ENCODE measurements around the gene EPB41L4B. TPM values are rescaled to one million over a fixed set of nuclear protein-coding genes. Genes with fewer than 3 reads are reported as not detected.

EPB41L4B gene
- total and polyA plus RNA-seq, 7 experiments from 2014 or later = 0.36 TPM; not detected in 6

DNA sequence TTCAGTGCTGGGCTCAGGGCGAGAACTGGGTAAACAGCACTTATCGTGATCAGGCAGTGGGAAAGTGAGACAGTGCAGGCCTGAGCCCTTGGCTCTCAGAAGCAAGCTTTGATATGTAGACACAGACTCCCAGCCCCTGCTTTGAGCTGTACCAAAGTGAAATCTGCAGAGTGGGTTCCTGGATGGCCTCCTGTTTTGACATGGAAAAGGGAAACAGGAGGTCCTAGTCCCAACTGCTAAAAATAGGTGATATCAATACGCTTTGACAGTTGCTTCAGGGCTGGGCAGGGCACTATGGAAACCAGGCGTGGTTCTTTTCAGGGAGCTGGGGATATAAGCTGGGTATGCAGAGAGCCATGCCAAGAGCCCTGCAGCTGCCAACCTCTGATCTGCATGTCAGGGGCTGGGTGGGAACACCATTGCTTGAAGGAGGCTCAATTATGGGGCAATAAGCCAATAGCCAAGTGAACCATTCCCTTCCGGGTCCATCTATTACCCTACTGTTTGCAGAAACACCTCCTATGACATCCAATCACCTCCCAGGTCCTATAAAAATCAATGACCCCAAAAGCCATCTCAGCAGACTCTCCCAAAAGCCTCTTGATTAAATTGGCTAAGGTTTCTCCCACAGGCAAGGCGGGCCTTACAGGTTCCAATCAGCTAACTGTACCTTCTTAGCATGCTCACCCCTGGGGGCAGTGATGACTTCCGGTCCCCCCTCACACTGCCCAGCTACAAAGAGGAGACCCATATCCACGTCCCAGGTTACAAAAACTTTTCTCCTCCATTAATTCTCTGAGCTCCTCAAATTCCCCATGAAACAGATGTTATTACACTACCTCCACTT is 45.8 kb downstream of the EPB41L4B start:
- H3K27ac ChIP-seq (ENCODE audit: low read depth, low read length) = no peak overlapping the region
- ChIA-PET CTCF (no interaction called here), POLR2A (no interaction called here)
- no peak overlapping the region for H3K4me3 Mint-ChIP-seq
- no peak for ATAC-seq
- no peaks in the 10 kb centered on the region for H3K9me3 Mint-ChIP-seq
- no peaks in the 10 kb centered on the region for H3K36me3 Mint-ChIP-seq
- no peak overlapping the region for H3K27ac Mint-ChIP-seq
- no peaks in the 10 kb centered on the region for H3K36me3 ChIP-seq (ENCODE audit: control insufficient read depth in 2 of 3, insufficient read depth in 3 of 3, low read length in 3 of 3)
- H3K4me3 ChIP-seq (ENCODE audit: low read length) = no peak overlapping the region
- no peak for DNase-seq
- intact Hi-C loops (cut with micrococcal nuclease) = no loop called here
- peaks cover 11 to 29% (median 16%) of the 10 kb centered on the region in 5 donors for H3K27me3 Mint-ChIP-seq
- no peaks in the 10 kb centered on the region for H3K27me3 ChIP-seq (ENCODE audit: control insufficient read depth in 2 of 2, insufficient read depth in 2 of 2, low read length in 2 of 2)
- peaks cover 0 to 1% (median 0%) of the 10 kb centered on the region in 7 donors for H3K4me1 Mint-ChIP-seq
- no peaks in the 10 kb centered on the region for H3K9me3 ChIP-seq (ENCODE audit: control insufficient read depth in 2 of 3, low read length in 3 of 3)
- no peaks in the 10 kb centered on the region for H3K4me1 ChIP-seq (ENCODE audit: control insufficient read depth in 2 of 2, insufficient read depth in 2 of 2, low read length in 2 of 2)

DNA sequence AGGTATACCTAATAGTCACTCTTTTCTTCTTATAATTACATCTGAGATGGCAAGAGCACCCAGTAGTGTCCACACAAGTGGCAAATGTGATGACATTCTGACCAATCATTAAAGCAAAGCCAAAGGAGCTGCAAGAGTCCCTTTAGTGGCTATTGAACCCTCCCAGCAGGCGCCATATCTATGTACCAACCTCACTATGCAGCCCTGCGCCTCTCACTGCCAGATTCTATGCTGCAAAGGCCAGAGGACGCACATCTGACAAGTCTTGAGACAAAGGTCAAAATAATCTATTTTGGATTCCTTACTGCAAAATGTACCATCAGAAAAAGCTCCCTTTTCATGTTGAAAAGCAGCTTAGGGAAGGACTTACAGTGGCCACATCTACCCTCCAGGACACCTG is 47.0 kb downstream of the EPB41L4B start:
- Histone ChIP-seq H3K4me1 (ENCODE audit: control insufficient read depth in 2 of 2, insufficient read depth in 2 of 2, low read length in 2 of 2) (no peaks in the 10 kb centered on the region), H3K27ac (ENCODE audit: low read depth, low read length) (no peak overlapping the region), H3K36me3 (ENCODE audit: control insufficient read depth in 2 of 3, insufficient read depth in 3 of 3, low read length in 3 of 3) (no peaks in the 10 kb centered on the region), H3K27me3 (ENCODE audit: control insufficient read depth in 2 of 2, insufficient read depth in 2 of 2, low read length in 2 of 2) (no peaks in the 10 kb centered on the region), H3K9me3 (ENCODE audit: control insufficient read depth in 2 of 3, low read length in 3 of 3) (no peaks in the 10 kb centered on the region), H3K4me3 (ENCODE audit: low read length) (no peak overlapping the region)
- Mint-ChIP-seq H3K36me3 (no peaks in the 10 kb centered on the region), H3K27me3 (peaks cover 11 to 25% (median 12%) of the 10 kb centered on the region in 5 donors), H3K4me3 (no peak overlapping the region), H3K4me1 (peaks cover 0 to 1% (median 0%) of the 10 kb centered on the region in 7 donors), H3K9me3 (no peaks in the 10 kb centered on the region), H3K27ac (no peak overlapping the region)
- POLR2A ChIA-PET = no interaction called here
- no peak for ATAC-seq
- CTCF ChIA-PET = no interaction called here
- intact Hi-C loops (cut with micrococcal nuclease) = no loop called here
- no peak for DNase-seq

DNA sequence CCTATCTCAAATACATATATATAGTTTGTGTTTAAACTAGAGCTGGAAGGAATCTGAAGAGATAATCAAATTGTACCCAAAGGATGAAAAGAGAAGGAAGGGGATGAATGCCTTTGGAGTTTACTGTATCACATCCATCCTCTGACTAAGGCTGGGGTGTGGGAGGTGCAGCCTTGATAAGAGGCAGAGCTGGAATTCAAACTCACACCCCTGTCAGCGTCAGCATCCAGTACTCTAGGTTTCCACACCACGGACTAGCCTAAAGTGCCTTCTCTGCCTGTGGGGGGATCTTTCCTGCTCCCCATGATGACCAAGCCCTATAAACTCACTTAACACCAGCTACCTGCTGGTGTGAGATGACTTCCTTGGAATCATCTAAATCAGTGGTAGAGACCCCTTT is 48.1 kb downstream of the EPB41L4B start:
- POLR2A ChIA-PET = no interaction called here
- Mint-ChIP-seq H3K27me3 (peaks cover 6 to 22% (median 11%) of the 10 kb centered on the region in 5 donors), H3K4me1 (peaks cover 0 to under 1% (median 0%) of the 10 kb centered on the region in 7 donors), H3K36me3 (no peaks in the 10 kb centered on the region), H3K27ac (no peak overlapping the region), H3K4me3 (no peak overlapping the region), H3K9me3 (no peaks in the 10 kb centered on the region)
- no peak for DNase-seq
- Histone ChIP-seq H3K4me1 (ENCODE audit: control insufficient read depth in 2 of 2, insufficient read depth in 2 of 2, low read length in 2 of 2) (no peaks in the 10 kb centered on the region), H3K4me3 (ENCODE audit: low read length) (no peak overlapping the region), H3K27me3 (ENCODE audit: control insufficient read depth in 2 of 2, insufficient read depth in 2 of 2, low read length in 2 of 2) (no peaks in the 10 kb centered on the region), H3K9me3 (ENCODE audit: control insufficient read depth in 2 of 3, low read length in 3 of 3) (no peaks in the 10 kb centered on the region), H3K36me3 (ENCODE audit: control insufficient read depth in 2 of 3, insufficient read depth in 3 of 3, low read length in 3 of 3) (no peaks in the 10 kb centered on the region), H3K27ac (ENCODE audit: low read depth, low read length) (no peak overlapping the region)
- intact Hi-C loops (cut with micrococcal nuclease) = no loop called here
- CTCF ChIA-PET = interaction anchor here (0.6 kb wide), 1 partner anchor 107 kb away, joined by 3 read pairs; no protein-coding TSS in a partner anchor
- no peak for ATAC-seq

DNA sequence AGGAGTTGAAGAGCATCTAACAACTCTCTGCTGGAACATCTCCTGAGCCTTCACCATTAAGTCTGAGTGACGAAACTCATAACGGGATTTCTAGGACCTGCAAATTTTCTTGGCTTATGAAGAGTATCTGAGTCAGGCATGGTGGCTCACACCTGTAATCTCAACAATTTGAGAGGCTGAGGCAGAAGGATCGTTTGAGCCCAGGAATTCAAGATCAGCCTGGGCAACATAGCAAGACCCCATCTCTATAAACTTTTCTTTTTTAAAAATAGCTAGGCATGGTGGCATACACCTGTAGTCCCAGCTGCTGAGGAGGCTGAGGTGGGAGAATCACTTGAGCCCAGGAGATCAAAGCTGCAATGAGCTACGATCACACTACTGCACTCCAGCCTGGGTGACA is 48.8 kb downstream of the EPB41L4B start:
- CTCF ChIA-PET = interaction anchor here (0.6 kb wide), 1 partner anchor 106 kb away, joined by 3 read pairs; no protein-coding TSS in a partner anchor
- no peaks in the 10 kb centered on the region for H3K36me3 Mint-ChIP-seq
- H3K4me1 ChIP-seq (ENCODE audit: control insufficient read depth in 2 of 2, insufficient read depth in 2 of 2, low read length in 2 of 2) = no peaks in the 10 kb centered on the region
- no peaks in the 10 kb centered on the region for H3K4me1 Mint-ChIP-seq
- H3K36me3 ChIP-seq (ENCODE audit: control insufficient read depth in 2 of 3, insufficient read depth in 3 of 3, low read length in 3 of 3) = no peaks in the 10 kb centered on the region
- POLR2A ChIA-PET = no interaction called here
- DNase-seq = no peak
- no peaks in the 10 kb centered on the region for H3K9me3 ChIP-seq (ENCODE audit: control insufficient read depth in 2 of 3, low read length in 3 of 3)
- no peak overlapping the region for H3K27ac ChIP-seq (ENCODE audit: low read depth, low read length)
- H3K27me3 Mint-ChIP-seq = peaks cover 0 to 15% (median 10%) of the 10 kb centered on the region in 5 donors
- H3K4me3 Mint-ChIP-seq = no peak overlapping the region
- H3K27me3 ChIP-seq (ENCODE audit: control insufficient read depth in 2 of 2, insufficient read depth in 2 of 2, low read length in 2 of 2) = no peaks in the 10 kb centered on the region
- intact Hi-C loops (cut with micrococcal nuclease) = no loop called here
- H3K9me3 Mint-ChIP-seq = peaks cover 0 to 4% (median 0%) of the 10 kb centered on the region in 11 donors
- ATAC-seq = no peak
- H3K4me3 ChIP-seq (ENCODE audit: low read length) = no peak overlapping the region
- no peak overlapping the region for H3K27ac Mint-ChIP-seq

DNA sequence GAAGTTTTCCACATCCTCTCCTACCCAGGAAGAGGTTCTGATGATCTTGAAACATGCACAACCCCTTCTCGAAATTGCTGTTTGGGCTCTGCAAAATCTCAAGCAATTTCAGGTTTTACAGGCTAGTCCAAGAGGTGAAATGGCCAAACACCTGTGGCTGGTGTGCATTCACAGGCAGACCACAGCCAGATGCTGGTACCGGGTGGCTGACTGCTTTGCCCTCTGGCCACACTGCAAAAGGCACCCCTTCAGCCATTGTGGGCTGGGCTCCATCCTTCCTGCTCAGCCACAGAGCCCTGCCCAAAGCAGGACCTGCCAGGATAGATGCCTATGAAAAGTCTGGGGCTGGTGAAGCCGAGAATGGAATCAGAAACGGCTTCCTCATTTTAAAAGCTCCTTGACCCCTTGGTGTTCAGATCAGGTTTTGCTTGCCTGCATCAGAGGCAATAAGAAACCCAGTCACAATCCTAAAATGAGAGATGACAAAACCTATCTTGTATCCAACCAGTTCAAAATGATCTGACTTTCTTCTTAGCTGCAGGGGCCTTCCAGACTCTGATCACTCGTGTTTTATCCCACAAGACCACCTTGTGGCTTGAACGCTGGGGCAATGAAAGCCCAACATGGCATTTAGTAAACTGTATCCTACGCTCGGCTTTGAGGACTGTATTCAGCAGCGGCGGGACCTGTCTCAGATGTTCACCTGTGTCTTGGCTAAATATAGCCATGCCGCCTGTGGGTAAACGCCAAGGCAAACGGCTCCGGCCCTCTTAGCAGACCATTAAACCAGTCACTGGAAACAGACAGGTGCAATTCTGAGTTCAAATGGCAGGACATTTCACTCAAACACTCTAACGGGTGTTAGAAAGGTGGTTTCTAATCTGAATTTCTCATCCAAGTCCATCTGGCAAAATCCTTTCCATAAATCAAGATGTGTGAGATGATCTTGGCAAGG is 49.6 kb downstream of the EPB41L4B start:
- H3K36me3 Mint-ChIP-seq = no peaks in the 10 kb centered on the region
- H3K27me3 Mint-ChIP-seq = peaks cover 0 to 12% (median 8%) of the 10 kb centered on the region in 5 donors
- H3K9me3 ChIP-seq (ENCODE audit: control insufficient read depth in 2 of 3, low read length in 3 of 3) = no peaks in the 10 kb centered on the region
- no peak overlapping the region for H3K27ac ChIP-seq (ENCODE audit: low read depth, low read length)
- intact Hi-C loops (cut with micrococcal nuclease) = no loop called here
- H3K4me3 ChIP-seq (ENCODE audit: low read length) = no peak overlapping the region
- ATAC-seq (no peak), DNase-seq (no peak)
- ChIA-PET POLR2A (no interaction called here), CTCF (no interaction called here)
- H3K27ac Mint-ChIP-seq = no peak overlapping the region
- H3K36me3 ChIP-seq (ENCODE audit: control insufficient read depth in 2 of 3, insufficient read depth in 3 of 3, low read length in 3 of 3) = no peaks in the 10 kb centered on the region
- peaks cover 0 to 5% (median 0%) of the 10 kb centered on the region in 11 donors for H3K9me3 Mint-ChIP-seq
- H3K4me1 ChIP-seq (ENCODE audit: control insufficient read depth in 2 of 2, insufficient read depth in 2 of 2, low read length in 2 of 2) = no peaks in the 10 kb centered on the region
- H3K4me1 Mint-ChIP-seq = no peaks in the 10 kb centered on the region
- no peak overlapping the region for H3K4me3 Mint-ChIP-seq
- no peaks in the 10 kb centered on the region for H3K27me3 ChIP-seq (ENCODE audit: control insufficient read depth in 2 of 2, insufficient read depth in 2 of 2, low read length in 2 of 2)

DNA sequence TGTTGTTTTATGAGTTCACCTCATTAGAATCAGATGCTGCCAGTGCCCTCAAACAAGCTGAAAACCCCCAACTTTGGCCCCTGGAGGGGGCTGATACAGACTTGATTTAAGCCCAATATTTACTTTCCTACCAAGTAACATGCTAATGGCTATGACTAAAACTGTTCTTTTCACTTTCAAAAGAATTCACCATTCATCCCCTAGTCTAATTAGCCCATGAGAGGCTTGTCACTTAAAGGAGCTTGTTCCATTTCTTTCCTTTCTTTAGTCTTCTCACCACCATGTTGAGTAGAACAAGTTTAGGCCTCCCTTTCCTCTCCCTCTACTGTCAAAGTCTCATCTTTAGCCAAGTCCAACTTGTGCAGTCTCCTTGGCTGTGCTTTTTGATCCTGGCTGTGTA is 50.4 kb downstream of the EPB41L4B start:
- H3K4me3 Mint-ChIP-seq = no peak overlapping the region

More for the DNA sequence above, 50.4 kb downstream of the EPB41L4B start:
- intact Hi-C loops (cut with micrococcal nuclease) = no loop called here
- Histone ChIP-seq H3K9me3 (ENCODE audit: control insufficient read depth in 2 of 3, low read length in 3 of 3) (no peaks in the 10 kb centered on the region), H3K27ac (ENCODE audit: low read depth, low read length) (no peak overlapping the region), H3K36me3 (ENCODE audit: control insufficient read depth in 2 of 3, insufficient read depth in 3 of 3, low read length in 3 of 3) (no peaks in the 10 kb centered on the region), H3K4me1 (ENCODE audit: control insufficient read depth in 2 of 2, insufficient read depth in 2 of 2, low read length in 2 of 2) (no peaks in the 10 kb centered on the region), H3K27me3 (ENCODE audit: control insufficient read depth in 2 of 2, insufficient read depth in 2 of 2, low read length in 2 of 2) (no peaks in the 10 kb centered on the region), H3K4me3 (ENCODE audit: low read length) (no peak overlapping the region)
- no peaks in the 10 kb centered on the region for H3K4me1 Mint-ChIP-seq
- DNase-seq (no peak), ATAC-seq (no peak)
- H3K9me3 Mint-ChIP-seq = peaks cover 0 to 5% (median 0%) of the 10 kb centered on the region in 11 donors
- ChIA-PET POLR2A (no interaction called here), CTCF (no interaction called here)
- H3K27me3 Mint-ChIP-seq = peaks cover 0 to 12% (median 7%) of the 10 kb centered on the region in 5 donors
- H3K27ac Mint-ChIP-seq = no peak overlapping the region
- H3K36me3 Mint-ChIP-seq = no peaks in the 10 kb centered on the region
